HepG2 (cell line): Measurements from ENCODE around the gene CCDC201. TPM values are rescaled to one million over a fixed set of nuclear protein-coding genes. Genes with fewer than 3 reads are reported as not detected.

Experiments used
- DNMT1 ChIP-seq: sonication (generic); formaldehyde crosslinking; IDR thresholded peaks from 2 replicates; pipeline ENCODE4 v1.5.1; 2020; ENCODE audit warnings: mild to moderate bottlenecking, missing genetic modification reagents
- ELK4 ChIP-seq: sonication (generic); formaldehyde crosslinking; IDR thresholded peaks from 2 replicates; pipeline ENCODE4 v1.9.0; 2021; ENCODE audit warnings: missing genetic modification reagents, borderline replicate concordance
- GATA4 ChIP-seq: sonication (generic); IDR thresholded peaks from 2 replicates; pipeline ENCODE4 v1.6.1; 2016; ENCODE audit warnings: antibody characterized with exemption, low read depth, borderline replicate concordance
- HDAC1 ChIP-seq: sonication (generic); formaldehyde crosslinking; IDR thresholded peaks from 2 replicates; pipeline ENCODE4 v1.5.1; 2020; ENCODE audit warnings: mild to moderate bottlenecking, missing genetic modification reagents
- KLF11 ChIP-seq: IDR thresholded peaks from 2 replicates; pipeline ENCODE4 v1.6.1; 2016; ENCODE audit warnings: missing compliant biosample characterization
- KLF12 ChIP-seq: sonication (generic); formaldehyde crosslinking; IDR thresholded peaks from 2 replicates; pipeline ENCODE4 v1.4.0; 2020; ENCODE audit warnings: missing genetic modification reagents, borderline replicate concordance
- MBD4 ChIP-seq: IDR thresholded peaks from 2 replicates; pipeline ENCODE4 v1.6.1; 2012; ENCODE audit warnings: low read length, inconsistent platforms, borderline replicate concordance
- POLR2A ChIP-seq, 2 experiments: IDR thresholded peaks; 2 replicates each; pipeline ENCODE4 v1.6.1; 2011; ENCODE audit warnings: low read depth in 2 of 2, low read length in 2 of 2, mild to moderate bottlenecking in 1 of 2, moderate library complexity in 1 of 2; ENCODE audit not compliant: insufficient read depth in 1 of 2
- RBFOX2 ChIP-seq: fragments of 200-400 bp; formaldehyde crosslinking; IDR thresholded peaks from 2 replicates; pipeline ENCODE4 v1.6.1; 2017; ENCODE audit warnings: low read depth, mild to moderate bottlenecking, low read length
- USF2 ChIP-seq, 2 experiments: sonication (generic) in 1 of 2; formaldehyde crosslinking in 1 of 2; IDR thresholded peaks; 2 replicates each; pipeline versions ENCODE4 v1.5.1 to v1.6.1; 2011 to 2020; ENCODE audit warnings: borderline replicate concordance in 1 of 2, low read depth in 1 of 2, low read length in 1 of 2, mild to moderate bottlenecking in 1 of 2, missing genetic modification reagents in 1 of 2, moderate library complexity in 1 of 2
- ZNF224 ChIP-seq: sonication (generic); formaldehyde crosslinking; IDR thresholded peaks from 2 replicates; pipeline ENCODE4 v1.5.0; 2020; ENCODE audit warnings: mild to moderate bottlenecking, missing genetic modification reagents
- ZNF282 ChIP-seq: fragments of 450-650 bp; IDR thresholded peaks from 2 replicates; pipeline ENCODE4 v1.6.1; 2018; ENCODE audit not compliant: partially characterized antibody
- ZNF383 ChIP-seq: sonication (generic); formaldehyde crosslinking; IDR thresholded peaks from 2 replicates; pipeline ENCODE4 v1.4.0; 2020; ENCODE audit warnings: missing genetic modification reagents, mild to moderate bottlenecking, borderline replicate concordance
- ZNF546 ChIP-seq: sonication (generic); formaldehyde crosslinking; conservative IDR thresholded peaks from 2 replicates; pipeline ENCODE4 v1.8.1; 2023; ENCODE audit warnings: mild to moderate bottlenecking, missing genetic modification reagents
- polyA plus RNA-seq, 8 experiments: library from polyadenylated mRNA; depleted of rRNA in 3 of 8; stranded (reverse) in 7 of 8; unstranded in 1 of 8; fragments of >200 nt; fragmentation: Illumina TruSeq in 4 of 8; extraction: Trizol in 4 of 8; gene quantifications; 2 replicates each; pipeline versions ENCODE4 v1.2.1 to v1.2.3, GENCODE V29; 2011 to 2016; ENCODE audit warnings: low read depth in 4 of 8, missing spikeins in 1 of 8, mixed read lengths in 1 of 8; ENCODE audit not compliant: insufficient read depth in 1 of 8
- total RNA-seq, 5 experiments: library from RNA; depleted of rRNA; stranded (reverse); fragments of >200 nt; fragmentation: Illumina TruSeq; extraction: Trizol; gene quantifications; 2 replicates each; pipeline ENCODE4 v1.2.3, GENCODE V29; 2016; ENCODE audit warnings: low read depth in 1 of 5
- TF ChIP-seq, protein P1 (sequence below): sonication (generic); formaldehyde crosslinking; IDR thresholded peaks from 2 replicates; pipeline ENCODE4 v1.5.0; 2020; ENCODE audit warnings: missing genetic modification reagents, mild to moderate bottlenecking, borderline replicate concordance
- TF ChIP-seq, protein P2 (sequence below): IDR thresholded peaks from 2 replicates; pipeline ENCODE4 v1.6.1; 2016; ENCODE audit warnings: low read depth, control low read depth
- TF ChIP-seq, protein P3 (sequence below): sonication (generic); formaldehyde crosslinking; IDR thresholded peaks from 2 replicates; pipeline ENCODE4 v1.4.0; 2020; ENCODE audit warnings: missing genetic modification reagents

Gene CCDC201
- total and polyA plus RNA-seq, 2 of the 13 experiments (the other 11 are each of a cell fraction or from before 2014, with no cell fraction given) = 0.92 TPM; not detected in 1

GRCh38 chr7:45920502-45921380, 47.9 kb upstream of the CCDC201 start, which contains the start of gene IGFBP3 (continued):
- TF ChIP-seq USF2 (IDR thresholded peaks at IDR 0.05; ENCODE audit: low read depth, low read length) (no peak), USF2 (CRISPR knock-in tag; IDR thresholded peaks at IDR 0.05; ENCODE audit: borderline replicate concordance) (no peak), ZNF282 (no peak), ZNF546 (no peak), KLF12 (CRISPR knock-in tag) (no peak), GATA4 (no peak), MBD4 (no peak), RBFOX2 (peak; percentile 47; the same call in 1 of the 2 replicates), HDAC1 (CRISPR knock-in tag) (0 out of 2 replicates have a peak, but pooled peaks have one; percentile 26), ZNF224 (CRISPR knock-in tag) (no peak), ELK4 (no peak), DNMT1 (CRISPR knock-in tag) (peak; percentile 44; the same call in 1 of the 2 replicates), POLR2A (IDR thresholded peaks at IDR 0.05; ENCODE audit: insufficient read depth in 1 of 2, low read depth in 2 of 2, low read length in 2 of 2) (peak in 1 of 2 experiments; percentile 65; a peak in 2 of 4 replicates), ZNF383 (CRISPR knock-in tag) (no peak), KLF11 (CRISPR knock-in tag) (no peak)
- TF ChIP-seq, protein P1, sequence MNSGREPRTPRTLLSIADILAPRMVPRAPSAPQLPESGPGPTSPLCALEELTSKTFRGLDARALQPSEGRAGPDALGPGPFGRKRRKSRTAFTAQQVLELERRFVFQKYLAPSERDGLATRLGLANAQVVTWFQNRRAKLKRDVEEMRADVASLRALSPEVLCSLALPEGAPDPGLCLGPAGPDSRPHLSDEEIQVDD (CRISPR knock-in tag) = no peak
- TF ChIP-seq, protein P2, sequence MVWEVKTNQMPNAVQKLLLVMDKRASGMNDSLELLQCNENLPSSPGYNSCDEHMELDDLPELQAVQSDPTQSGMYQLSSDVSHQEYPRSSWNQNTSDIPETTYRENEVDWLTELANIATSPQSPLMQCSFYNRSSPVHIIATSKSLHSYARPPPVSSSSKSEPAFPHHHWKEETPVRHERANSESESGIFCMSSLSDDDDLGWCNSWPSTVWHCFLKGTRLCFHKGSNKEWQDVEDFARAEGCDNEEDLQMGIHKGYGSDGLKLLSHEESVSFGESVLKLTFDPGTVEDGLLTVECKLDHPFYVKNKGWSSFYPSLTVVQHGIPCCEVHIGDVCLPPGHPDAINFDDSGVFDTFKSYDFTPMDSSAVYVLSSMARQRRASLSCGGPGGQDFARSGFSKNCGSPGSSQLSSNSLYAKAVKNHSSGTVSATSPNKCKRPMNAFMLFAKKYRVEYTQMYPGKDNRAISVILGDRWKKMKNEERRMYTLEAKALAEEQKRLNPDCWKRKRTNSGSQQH (CRISPR knock-in tag) = 0 out of 2 replicates have a peak, but pooled peaks have one; percentile 28
- TF ChIP-seq, protein P3, sequence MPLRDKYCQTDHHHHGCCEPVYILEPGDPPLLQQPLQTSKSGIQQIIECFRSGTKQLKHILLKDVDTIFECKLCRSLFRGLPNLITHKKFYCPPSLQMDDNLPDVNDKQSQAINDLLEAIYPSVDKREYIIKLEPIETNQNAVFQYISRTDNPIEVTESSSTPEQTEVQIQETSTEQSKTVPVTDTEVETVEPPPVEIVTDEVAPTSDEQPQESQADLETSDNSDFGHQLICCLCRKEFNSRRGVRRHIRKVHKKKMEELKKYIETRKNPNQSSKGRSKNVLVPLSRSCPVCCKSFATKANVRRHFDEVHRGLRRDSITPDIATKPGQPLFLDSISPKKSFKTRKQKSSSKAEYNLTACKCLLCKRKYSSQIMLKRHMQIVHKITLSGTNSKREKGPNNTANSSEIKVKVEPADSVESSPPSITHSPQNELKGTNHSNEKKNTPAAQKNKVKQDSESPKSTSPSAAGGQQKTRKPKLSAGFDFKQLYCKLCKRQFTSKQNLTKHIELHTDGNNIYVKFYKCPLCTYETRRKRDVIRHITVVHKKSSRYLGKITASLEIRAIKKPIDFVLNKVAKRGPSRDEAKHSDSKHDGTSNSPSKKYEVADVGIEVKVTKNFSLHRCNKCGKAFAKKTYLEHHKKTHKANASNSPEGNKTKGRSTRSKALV (CRISPR knock-in tag) = peak; percentile 38; the same call in 1 of the 2 replicates
